NCI-H226 (cell line): Measurements from ENCODE around the gene KMT2E.
"Not testable (repeated sequence)": the region's sequence is repeated elsewhere in the genome, so short reads cannot be mapped to it uniquely, and the experiment has no call there.

Experiments used
- DNase-seq: peaks from one replicate; pipeline ENCODE4 v3.0.0-alpha.2; 2015

The KMT2E gene

GRCh38 chr7:105028941-105029340 lies 14.9 kb downstream of the KMT2E start:
- not testable (repeated sequence) for DNase-seq

GRCh38 chr7:105030447-105030846 lies 16.4 kb downstream of the KMT2E start:
- no peak for DNase-seq

GRCh38 chr7:105032553-105033214 lies 18.7 kb downstream of the KMT2E start:
- DNase-seq: no peak

- DNase-seq: no peak
Observed at GRCh38 chr7:105035349-105035748, 21.3 kb downstream of the KMT2E start.

- no peak for DNase-seq
Observed at GRCh38 chr7:105036217-105037168, 22.5 kb downstream of the KMT2E start.

GRCh38 chr7:105037319-105037718 lies 23.3 kb downstream of the KMT2E start:
- no peak for DNase-seq

GRCh38 chr7:105044449-105045070 lies 30.6 kb downstream of the KMT2E start:
- DNase-seq: no peak

- DNase-seq: peak; percentile 37
Observed at GRCh38 chr7:105046414-105046813, 32.4 kb downstream of the KMT2E start.

GRCh38 chr7:105047932-105048331 lies 33.9 kb downstream of the KMT2E start:
- no peak for DNase-seq

GRCh38 chr7:105050493-105050892 lies 36.5 kb downstream of the KMT2E start:
- no peak for DNase-seq

GRCh38 chr7:105050899-105051298 lies 36.9 kb downstream of the KMT2E start:
- not testable (repeated sequence) for DNase-seq

GRCh38 chr7:105055084-105055483 lies 41.1 kb downstream of the KMT2E start:
- no peak for DNase-seq

- no peak for DNase-seq
Observed at GRCh38 chr7:105055621-105056020, 41.6 kb downstream of the KMT2E start.

- no peak for DNase-seq
Observed at GRCh38 chr7:105057472-105057871, 43.5 kb downstream of the KMT2E start.

GRCh38 chr7:105060437-105060836 lies 46.4 kb downstream of the KMT2E start:
- DNase-seq: no peak

- DNase-seq: no peak
Observed at GRCh38 chr7:105060923-105061322, 46.9 kb downstream of the KMT2E start.

GRCh38 chr7:105065104-105065503 lies 51.1 kb downstream of the KMT2E start:
- DNase-seq: no peak

GRCh38 chr7:105067691-105068090 lies 53.7 kb downstream of the KMT2E start:
- no peak for DNase-seq

GRCh38 chr7:105068886-105069285 lies 54.9 kb downstream of the KMT2E start:
- no peak for DNase-seq

GRCh38 chr7:105073143-105073542 lies 59.1 kb downstream of the KMT2E start:
- no peak for DNase-seq

GRCh38 chr7:105079348-105079747 lies 65.3 kb downstream of the KMT2E start:
- DNase-seq: no peak

GRCh38 chr7:105084581-105084980 lies 70.6 kb downstream of the KMT2E start:
- no peak for DNase-seq

- no peak for DNase-seq
Observed at GRCh38 chr7:105086850-105087249, 72.8 kb downstream of the KMT2E start.

GRCh38 chr7:105087981-105088380 lies 74.0 kb downstream of the KMT2E start:
- no peak for DNase-seq
